Measurements from ENCODE around the gene KRT85. TPM values are rescaled to one million over a fixed set of nuclear protein-coding genes. Genes with fewer than 3 reads are reported as not detected.

The KRT85 gene
- polyA plus RNA-seq, 1 experiment, result not detected

DNA sequence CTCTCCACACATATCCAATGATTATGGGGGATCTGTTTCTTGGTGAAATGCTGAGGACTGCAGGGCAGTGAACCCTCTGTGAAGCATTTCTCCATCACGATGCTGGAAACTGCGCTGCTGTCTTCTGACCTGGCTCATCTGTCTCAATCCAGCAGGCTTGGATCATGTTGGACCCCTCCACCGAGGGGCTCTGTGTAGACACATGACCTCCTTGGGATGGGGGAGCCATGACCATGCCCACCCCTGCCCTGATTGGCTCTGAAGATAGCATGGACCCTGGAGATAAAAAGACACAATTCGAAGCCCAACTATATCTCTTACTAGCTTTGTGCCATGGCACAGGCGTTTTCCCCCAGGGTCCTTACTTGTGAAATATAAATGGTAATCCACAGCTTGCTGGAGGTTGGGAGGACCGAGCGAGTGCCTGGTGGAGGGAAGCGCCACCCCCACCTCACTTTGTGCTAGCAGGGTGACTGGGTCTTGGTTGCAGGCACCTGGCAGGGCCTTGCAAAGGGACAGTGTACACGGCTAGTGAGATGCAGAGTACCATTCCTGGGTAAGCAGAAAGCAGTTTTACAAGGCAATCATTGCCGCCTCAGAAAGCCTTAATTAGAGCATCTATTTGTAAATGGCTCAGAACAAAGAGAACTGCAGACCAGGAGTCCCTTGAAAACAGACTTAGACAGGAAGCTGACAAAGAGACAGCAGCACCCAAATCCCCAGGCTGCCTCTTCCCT lies 43.7 kb downstream of the KRT85 start:
- Histone ChIP-seq H3K4me3 (ENCODE audit: low read depth, low read length) (no peak overlapping the region), H3K36me3 (ENCODE audit: control insufficient read depth, insufficient read depth, low read length) (no peaks in the 10 kb centered on the region), H3K27me3 (ENCODE audit: control insufficient read depth, insufficient read depth, low read length) (peaks cover 9% of the 10 kb centered on the region)
- POLR2A ChIA-PET, result no interaction called here
- no peak for DNase-seq (ENCODE audit: low read depth)
- CTCF ChIA-PET, result interaction anchor here (1.3 to 6.5 kb wide), 5 partner anchors 10 to 183 kb away, joined by 3 to 53 read pairs (median 5); partner anchors contain the start of gene KRT86
- TF ChIP-seq, protein P1, sequence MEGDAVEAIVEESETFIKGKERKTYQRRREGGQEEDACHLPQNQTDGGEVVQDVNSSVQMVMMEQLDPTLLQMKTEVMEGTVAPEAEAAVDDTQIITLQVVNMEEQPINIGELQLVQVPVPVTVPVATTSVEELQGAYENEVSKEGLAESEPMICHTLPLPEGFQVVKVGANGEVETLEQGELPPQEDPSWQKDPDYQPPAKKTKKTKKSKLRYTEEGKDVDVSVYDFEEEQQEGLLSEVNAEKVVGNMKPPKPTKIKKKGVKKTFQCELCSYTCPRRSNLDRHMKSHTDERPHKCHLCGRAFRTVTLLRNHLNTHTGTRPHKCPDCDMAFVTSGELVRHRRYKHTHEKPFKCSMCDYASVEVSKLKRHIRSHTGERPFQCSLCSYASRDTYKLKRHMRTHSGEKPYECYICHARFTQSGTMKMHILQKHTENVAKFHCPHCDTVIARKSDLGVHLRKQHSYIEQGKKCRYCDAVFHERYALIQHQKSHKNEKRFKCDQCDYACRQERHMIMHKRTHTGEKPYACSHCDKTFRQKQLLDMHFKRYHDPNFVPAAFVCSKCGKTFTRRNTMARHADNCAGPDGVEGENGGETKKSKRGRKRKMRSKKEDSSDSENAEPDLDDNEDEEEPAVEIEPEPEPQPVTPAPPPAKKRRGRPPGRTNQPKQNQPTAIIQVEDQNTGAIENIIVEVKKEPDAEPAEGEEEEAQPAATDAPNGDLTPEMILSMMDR (IDR thresholded peaks at IDR 0.05; ENCODE audit: insufficient read depth, low read depth, low read length), result no peak

DNA sequence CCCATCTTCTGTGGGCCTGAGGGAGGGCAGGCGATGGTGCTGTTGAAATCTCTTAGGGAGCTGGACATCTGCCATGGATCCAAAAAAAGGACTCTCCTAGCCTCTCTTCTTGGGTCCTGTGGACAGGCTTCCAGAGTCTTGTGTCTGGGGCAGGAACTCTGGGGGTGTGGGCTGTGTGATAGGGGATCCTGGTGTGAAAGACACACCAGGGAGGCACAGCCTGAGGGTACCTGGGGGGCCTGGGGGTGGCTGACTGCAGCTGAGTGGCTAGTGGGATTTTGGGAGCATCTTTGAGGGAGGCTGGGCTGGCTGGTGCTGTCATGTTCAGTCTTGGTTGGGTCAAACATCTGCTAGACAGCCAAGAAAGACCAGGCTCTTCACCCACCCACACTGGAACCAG lies 44.3 kb downstream of the KRT85 start:
- TF ChIP-seq, protein P1 (IDR thresholded peaks at IDR 0.05; ENCODE audit: insufficient read depth, low read depth, low read length), result no peak
- H3K36me3 ChIP-seq (ENCODE audit: control insufficient read depth, insufficient read depth, low read length), result no peaks in the 10 kb centered on the region

DNA sequence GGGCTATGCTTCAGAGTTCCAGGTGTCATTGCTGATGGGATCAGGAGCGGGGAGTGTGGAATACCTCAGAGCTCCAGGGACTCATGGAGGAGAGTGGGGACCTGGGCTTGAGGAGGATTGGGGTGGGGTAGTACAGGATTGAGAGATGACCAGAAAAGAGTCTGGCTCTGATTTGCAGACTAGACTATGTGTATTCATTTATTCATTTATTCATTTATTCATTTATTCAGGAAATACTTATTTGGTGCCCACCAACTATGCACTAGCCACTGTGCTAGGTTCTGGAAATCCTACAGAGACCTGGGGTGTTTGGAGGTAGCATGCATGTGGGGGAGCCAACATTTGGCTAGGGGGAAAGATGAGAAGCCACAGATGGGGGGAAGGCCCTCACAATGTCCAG lies 45.2 kb downstream of the KRT85 start:
- ChIA-PET CTCF (interaction anchor here (2.1 to 2.6 kb wide), 2 partner anchors 58 to 165 kb away, joined by 5 to 9 read pairs; no protein-coding TSS in a partner anchor), POLR2A (no interaction called here)
- DNase-seq (ENCODE audit: low read depth), result no peak
- TF ChIP-seq, protein P1 (IDR thresholded peaks at IDR 0.05; ENCODE audit: insufficient read depth, low read depth, low read length), result no peak
- Histone ChIP-seq H3K4me3 (ENCODE audit: low read depth, low read length) (no peak overlapping the region), H3K36me3 (ENCODE audit: control insufficient read depth, insufficient read depth, low read length) (no peaks in the 10 kb centered on the region), H3K27me3 (ENCODE audit: control insufficient read depth, insufficient read depth, low read length) (peaks cover 9% of the 10 kb centered on the region)

More for the DNA sequence above, 44.3 kb downstream of the KRT85 start:
- peaks cover 9% of the 10 kb centered on the region for H3K27me3 ChIP-seq (ENCODE audit: control insufficient read depth, insufficient read depth, low read length)
- no peak for DNase-seq (ENCODE audit: low read depth)
- CTCF ChIA-PET, result interaction anchor here (1.3 to 2.2 kb wide), 3 partner anchors 57 to 183 kb away, joined by 3 to 7 read pairs (median 5); no protein-coding TSS in a partner anchor
- POLR2A ChIA-PET, result no interaction called here
- no peak overlapping the region for H3K4me3 ChIP-seq (ENCODE audit: low read depth, low read length)

DNA sequence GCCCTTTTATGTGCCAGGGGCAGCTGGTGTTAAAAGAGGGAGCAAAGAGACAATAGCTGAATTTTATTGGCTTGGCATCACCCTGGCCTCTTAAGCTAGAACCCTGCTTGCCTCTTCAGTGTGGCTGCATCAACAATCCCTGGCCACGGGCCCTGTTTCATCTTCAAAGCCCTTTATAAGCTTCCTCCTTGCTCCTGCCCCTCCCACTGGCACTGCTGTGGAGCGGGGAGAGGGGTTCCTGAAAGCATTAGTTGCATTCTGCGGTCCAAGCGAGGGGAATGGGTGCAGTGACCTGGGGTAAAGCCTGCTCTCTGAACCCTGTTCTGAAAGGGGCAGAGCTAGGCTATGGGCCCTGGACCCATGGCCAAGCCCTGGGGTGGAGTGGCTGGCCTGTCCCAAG lies 45.9 kb downstream of the KRT85 start:
- H3K27me3 ChIP-seq (ENCODE audit: control insufficient read depth, insufficient read depth, low read length), result peaks cover 9% of the 10 kb centered on the region
- TF ChIP-seq, protein P1 (IDR thresholded peaks at IDR 0.05; ENCODE audit: insufficient read depth, low read depth, low read length), result no peak
- ChIA-PET POLR2A (no interaction called here), CTCF (interaction anchor here (2.6 kb wide), 1 partner anchor 164 kb away, joined by 9 read pairs; no protein-coding TSS in a partner anchor)
- H3K4me3 ChIP-seq (ENCODE audit: low read depth, low read length), result no peak overlapping the region
- no peaks in the 10 kb centered on the region for H3K36me3 ChIP-seq (ENCODE audit: control insufficient read depth, insufficient read depth, low read length)
- DNase-seq (ENCODE audit: low read depth), result no peak

DNA sequence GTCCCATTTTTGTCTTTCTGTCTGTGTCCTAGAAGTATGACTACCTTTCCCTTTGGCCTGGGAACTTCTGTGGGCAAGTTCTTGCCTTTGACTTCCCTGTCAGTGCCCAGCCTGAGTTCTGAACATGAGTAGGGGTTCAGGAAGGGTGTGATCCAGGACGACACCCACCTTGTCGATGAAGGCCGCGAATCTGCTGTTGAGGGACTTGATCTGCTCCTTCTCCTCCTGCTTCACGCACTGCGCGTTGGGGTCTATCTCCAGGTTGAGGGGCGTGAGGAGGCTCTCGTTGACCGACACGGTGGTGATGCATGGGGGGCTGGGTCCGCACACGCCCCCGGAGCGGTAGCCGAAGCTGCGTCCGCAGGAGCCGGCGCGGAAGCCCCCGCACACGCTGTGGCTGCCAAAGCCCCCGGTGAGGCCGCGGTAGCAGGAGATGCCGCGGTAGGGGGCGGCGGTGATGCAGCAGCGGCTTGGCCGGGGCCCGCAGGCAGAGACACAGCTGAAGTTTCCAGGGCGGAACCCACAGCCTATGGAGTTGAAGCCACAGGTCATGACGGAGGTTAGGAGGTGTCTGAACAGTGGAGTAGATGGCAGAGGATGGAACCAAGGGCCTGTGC lies 46.4 kb downstream of the KRT85 start, which contains the start of gene KRT83:
Gene KRT83, minus strand, starts transcription at position 615 of the 617 bp plus-strand sequence. Its CDS starts 63 bp downstream, at position 552.
- Histone ChIP-seq H3K4me3 (ENCODE audit: low read depth, low read length) (no peak within 1 kb of the TSS), H3K36me3 (ENCODE audit: control insufficient read depth, insufficient read depth, low read length) (no peaks in the 10 kb centered on the region), H3K27me3 (ENCODE audit: control insufficient read depth, insufficient read depth, low read length) (peaks cover 9% of the 10 kb centered on the region)
- no peak for DNase-seq (ENCODE audit: low read depth)
- CTCF ChIA-PET, result interaction anchor here (0.8 to 2.6 kb wide), 3 partner anchors 10 to 164 kb away, joined by 3 to 10 read pairs (median 9); no protein-coding TSS in a partner anchor
- POLR2A ChIA-PET, result no interaction called here
- TF ChIP-seq, protein P1 (IDR thresholded peaks at IDR 0.05; ENCODE audit: insufficient read depth, low read depth, low read length), result no peak

All from BJ (cell line).